ENCODE measurements around the gene KRCC1.
A peak's percentile ranks its signal among the peaks of the same experiment; 100 is the strongest.
"Not testable (repeated sequence)": the region's sequence is repeated elsewhere in the genome, so short reads cannot be mapped to it uniquely, and the experiment has no call there.

KRCC1 gene

DNA sequence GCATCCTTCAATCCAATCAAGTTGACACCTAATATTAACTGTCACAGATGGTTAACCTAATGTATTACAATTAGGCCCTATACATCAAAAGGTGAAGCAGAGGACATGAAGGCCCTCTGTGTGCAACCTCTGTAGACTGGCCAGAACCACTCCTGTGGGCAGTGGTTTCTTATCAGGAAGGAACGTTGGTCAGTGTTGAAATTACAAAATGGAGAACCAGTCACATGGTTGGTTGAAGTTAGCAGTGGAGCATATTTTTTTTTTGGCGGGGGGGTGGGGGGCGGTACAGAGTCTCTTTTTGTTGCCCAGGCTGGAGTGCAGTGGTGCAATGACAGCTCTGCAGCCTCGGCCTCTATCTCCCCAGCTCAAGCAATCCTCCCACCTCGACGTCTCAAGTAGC is 59.0 kb downstream of the KRCC1 start:
- DNase-seq, result peak; percentile 36

DNA sequence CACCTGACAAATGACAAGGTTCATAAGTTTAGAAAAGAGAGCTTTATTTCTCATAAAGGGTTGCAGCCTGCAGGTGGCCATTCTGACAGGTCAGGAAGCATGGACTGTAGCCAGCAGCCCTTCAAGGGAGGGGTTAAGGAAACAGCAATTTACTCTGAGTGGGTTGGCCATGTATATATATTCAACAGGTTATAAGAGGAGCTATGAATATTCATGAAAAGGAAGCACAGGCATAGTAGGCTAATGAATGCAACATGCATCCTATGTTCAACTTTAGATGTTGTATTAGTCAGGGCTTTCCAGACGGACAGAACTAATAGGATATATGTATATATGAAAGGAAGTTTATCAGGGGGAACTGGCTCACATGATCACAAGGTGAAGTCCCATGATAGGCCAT is 59.8 kb downstream of the KRCC1 start:
- no peak for DNase-seq

DNA sequence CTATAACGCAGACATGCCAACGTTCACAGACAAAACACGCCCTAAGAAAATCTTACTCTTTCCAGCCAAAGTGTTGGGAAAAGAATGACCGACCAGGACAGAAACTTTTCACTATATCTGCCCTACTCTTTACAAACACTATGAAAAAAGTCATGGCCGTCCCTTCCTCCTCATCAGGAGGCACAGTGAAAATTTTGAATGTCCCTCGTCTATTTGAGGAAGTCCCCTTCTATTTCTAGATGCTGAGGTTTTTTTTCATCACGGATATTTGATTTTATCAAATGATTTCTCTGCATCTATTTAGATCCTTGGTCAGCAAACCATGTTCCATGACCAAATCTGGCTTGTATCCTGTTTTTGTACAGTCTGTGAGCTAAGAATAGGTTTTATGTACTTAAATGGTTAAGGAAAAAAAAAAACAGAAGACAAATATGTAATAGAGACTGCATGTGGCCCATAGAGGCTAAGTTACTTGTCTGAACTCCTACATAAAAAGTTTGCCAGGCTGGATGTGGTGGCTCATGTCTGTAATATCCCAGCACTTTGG is 61.2 kb downstream of the KRCC1 start:
- DNase-seq, result not testable (repeated sequence)

DNA sequence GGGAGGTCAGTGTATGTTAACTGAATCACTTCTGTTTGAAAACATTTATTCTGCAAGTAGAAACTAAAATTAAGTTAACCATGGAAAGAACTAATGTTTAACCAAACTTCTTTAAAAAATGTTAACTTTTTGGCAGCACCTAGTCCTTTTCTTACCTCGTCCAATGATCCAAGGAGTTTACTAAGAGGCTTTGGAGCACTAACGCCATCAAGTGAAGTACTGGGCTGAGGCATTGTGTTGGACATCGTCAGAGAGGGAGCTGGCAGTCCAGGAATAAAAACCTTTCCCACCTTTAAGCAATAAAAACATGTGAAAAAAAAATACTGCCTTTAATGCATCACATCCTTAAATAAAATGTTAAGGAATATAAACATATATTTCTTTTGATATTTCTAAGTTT is 63.0 kb downstream of the KRCC1 start:
- DNase-seq, result not testable (repeated sequence)

DNA sequence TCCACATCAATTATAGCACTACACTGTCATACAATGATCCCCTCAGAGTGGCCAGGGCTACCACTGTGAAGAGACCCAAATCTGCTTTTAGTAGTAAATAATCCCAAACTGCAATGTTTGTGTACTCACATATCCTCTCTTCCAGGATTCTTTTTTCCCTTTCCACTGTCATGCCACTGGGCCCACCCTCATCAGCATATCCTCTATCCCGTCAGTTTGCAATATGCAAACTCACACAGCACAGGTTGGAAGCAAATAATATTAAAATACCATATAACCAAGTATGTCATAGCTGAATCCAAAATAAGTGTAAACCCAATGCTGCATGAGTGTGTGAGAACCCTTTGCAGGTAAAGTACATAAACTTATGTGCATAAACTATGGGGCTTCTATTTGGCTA is 68.1 kb downstream of the KRCC1 start:
- DNase-seq, result not testable (repeated sequence)

DNA sequence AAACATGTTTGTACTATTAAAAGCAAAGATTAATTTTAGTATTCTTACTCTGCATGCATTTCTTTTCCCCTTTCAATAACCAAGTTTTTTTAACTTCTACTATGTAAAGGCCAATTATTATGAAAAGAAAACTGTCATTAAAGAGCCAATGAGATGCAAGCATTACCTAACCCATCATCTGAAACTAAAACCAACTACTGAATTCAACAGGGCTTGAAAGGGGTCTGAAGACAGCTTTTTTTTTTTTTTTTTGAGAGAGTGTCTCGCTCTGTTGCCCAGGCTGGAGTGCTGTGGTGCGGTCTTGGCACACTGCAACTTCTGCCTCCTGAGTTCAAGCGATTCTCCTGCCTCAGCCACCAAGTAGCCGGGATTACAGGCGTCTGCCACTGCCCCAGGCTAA is 69.7 kb downstream of the KRCC1 start:
- DNase-seq, result not testable (repeated sequence)

DNA sequence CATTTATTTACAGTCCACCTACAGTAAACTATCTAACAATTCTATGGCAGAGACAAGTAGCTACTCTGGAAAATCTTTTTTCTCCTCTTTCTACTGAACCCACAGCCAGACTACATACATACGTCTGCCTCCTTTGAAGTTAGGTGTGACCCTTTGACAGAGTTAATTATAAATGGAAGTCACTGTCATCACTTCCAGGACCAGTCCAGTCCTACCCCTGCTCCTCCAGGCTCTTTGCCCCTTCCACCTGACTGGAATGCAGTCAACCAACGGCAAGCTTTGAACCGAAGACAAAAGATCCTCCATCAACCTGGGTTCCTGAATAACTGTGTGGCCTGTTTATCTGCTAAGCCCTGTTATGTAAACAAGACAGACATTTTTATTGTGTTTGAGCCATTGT is 74.4 kb downstream of the KRCC1 start:
- not testable (repeated sequence) for DNase-seq

Measured in hematopoietic multipotent progenitor cell treated with erythropoietin and hydrocortisone succinate and interleukin-3 and kit ligand, for 6 days (in vitro differentiated cells).